Raji (cell line): Measurements from ENCODE around the gene LCN6.

ENCODE experiments used
- POLR2A ChIP-seq: IDR thresholded peaks from 2 replicates; pipeline ENCODE4 v1.6.1; 2011; ENCODE audit warnings: low read depth, low read length, control low read depth; ENCODE audit not compliant: insufficient read depth

The LCN6 gene

GRCh38 chr9:136747161-136748060 is 914 bp downstream of the LCN6 start:
- no peak for TF ChIP-seq POLR2A

- TF ChIP-seq POLR2A = no peak
Measured at GRCh38 chr9:136746621-136747020, 1.7 kb downstream of the LCN6 start.

GRCh38 chr9:136746155-136746490 is 2.2 kb downstream of the LCN6 start:
- TF ChIP-seq POLR2A = no peak

- TF ChIP-seq POLR2A = no peak
Measured at GRCh38 chr9:136745389-136746154, 2.8 kb downstream of the LCN6 start.

- TF ChIP-seq POLR2A = no peak
Measured at GRCh38 chr9:136744773-136745172, 3.6 kb downstream of the LCN6 start.

GRCh38 chr9:136743639-136744211 is 4.6 kb downstream of the LCN6 start:
- no peak for TF ChIP-seq POLR2A

- no peak for TF ChIP-seq POLR2A
Measured at GRCh38 chr9:136742591-136743391, 5.5 kb downstream of the LCN6 start, which contains the start of gene LCN10. TSS of gene LCN10 (minus strand) at chr9:136742940. CDS start at chr9:136742903, 37 bp downstream.

- no peak for TF ChIP-seq POLR2A
Measured at GRCh38 chr9:136741883-136742571, 6.3 kb downstream of the LCN6 start.

GRCh38 chr9:136740971-136741882 is 7.1 kb downstream of the LCN6 start:
- no peak for TF ChIP-seq POLR2A

- TF ChIP-seq POLR2A = no peak
Measured at GRCh38 chr9:136740491-136740890, 7.8 kb downstream of the LCN6 start.

- TF ChIP-seq POLR2A = no peak
Measured at GRCh38 chr9:136740069-136740468, 8.3 kb downstream of the LCN6 start.

- TF ChIP-seq POLR2A = no peak
Measured at GRCh38 chr9:136739509-136739908, 8.8 kb downstream of the LCN6 start.

- TF ChIP-seq POLR2A = no peak
Measured at GRCh38 chr9:136738960-136739359, 9.4 kb downstream of the LCN6 start.
